Embryonic facial prominence (tissue), 1 donor: ENCODE measurements around the gene ASXL2.
"Not testable (repeated sequence)": the region's sequence is repeated elsewhere in the genome, so short reads cannot be mapped to it uniquely, and the experiment has no call there.

Experiments
- DNase-seq: peaks from one replicate; pipeline ENCODE4 v3.0.0-alpha.2; 2016; ENCODE audit errors: extremely low spot score

ASXL2 gene

DNA sequence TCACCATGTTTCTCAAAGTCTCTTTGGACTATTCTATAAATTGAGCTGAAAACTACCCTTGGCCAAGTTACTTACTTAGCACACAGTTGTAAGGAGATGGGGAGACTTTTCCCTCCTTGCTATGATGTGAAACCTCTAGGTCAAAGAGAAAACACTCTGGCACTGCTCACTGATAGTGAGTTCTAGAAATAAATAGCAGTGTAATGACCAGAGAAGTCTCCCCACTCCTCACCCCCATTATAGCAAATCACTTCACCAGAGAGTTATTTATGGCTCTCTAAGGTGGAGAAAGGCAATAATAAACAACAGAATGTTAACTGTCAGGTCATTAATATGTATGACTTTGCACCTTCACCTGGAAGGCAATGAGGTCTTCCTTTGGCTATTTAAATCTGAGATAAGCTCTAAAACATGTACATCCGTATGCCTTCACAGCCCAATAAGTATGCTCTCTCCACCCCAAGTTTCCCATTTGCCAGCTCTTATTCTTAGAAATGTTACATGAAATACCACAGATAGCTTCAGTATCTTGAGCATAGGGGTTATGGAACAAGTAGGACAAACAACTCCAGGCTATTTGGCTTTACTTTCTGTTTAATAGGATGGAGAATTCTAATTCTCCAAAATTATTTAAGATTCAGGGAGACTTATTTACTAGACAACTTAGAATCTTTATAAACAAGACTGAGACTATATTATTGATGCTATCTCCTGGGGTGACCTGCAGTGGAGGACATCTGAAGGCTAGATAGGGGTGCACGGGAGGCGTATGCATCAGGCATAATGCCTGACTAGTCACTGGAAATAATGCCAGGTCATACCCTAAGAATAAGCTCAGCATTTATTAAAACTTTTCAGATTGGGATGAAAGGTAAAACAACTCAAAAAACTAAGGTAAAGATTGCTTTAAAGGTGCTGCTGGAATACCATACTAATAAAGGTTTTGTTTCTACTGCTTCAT lies 139.6 kb downstream of the ASXL2 start:
- DNase-seq = no peak

DNA sequence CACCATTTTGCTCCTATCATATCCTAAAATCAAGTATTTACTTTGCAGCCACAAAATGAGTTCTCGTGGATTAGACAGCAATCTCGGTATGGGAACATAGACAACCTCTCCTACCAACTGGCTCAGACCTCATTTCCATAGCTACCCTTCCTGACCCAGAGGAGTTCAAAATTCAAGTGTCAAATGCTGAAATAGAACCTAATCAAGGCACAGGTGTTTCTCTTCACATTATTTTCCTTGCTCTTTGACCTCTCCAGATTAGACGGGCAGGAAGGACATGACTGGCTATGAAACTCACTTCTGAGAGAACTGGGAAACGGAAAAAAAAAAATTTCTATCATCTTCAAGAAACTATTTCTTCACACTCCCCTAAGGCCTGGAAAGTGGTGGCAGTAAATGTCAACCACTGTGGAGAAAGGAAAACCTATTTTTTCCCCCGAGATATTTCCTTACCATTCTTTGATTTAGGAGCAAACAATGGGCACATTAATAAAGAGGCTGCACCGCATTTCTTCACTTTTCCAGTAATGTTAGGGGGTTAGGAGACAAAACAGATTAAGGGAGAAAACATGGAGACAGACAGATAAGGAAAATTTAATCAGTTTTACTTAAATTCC lies 141.3 kb downstream of the ASXL2 start:
- no peak for DNase-seq

DNA sequence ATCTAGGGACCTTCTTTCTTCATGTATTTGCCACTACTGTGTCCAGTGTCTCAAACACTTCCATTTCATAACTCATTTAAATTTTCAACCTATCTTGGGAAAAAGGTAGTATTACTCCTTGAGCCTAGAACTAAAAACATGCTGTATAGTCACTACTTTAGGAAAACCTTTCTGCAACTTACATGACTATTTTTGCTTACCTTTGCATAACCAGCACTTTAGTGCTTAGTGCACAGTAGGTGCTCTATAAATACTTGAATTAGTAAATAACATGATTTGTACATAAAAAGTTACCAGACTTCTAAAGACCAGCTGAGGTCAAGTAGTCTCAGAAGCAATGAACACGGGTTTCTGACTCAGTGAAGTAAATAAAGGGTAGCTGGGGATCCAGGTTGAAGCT lies 142.5 kb downstream of the ASXL2 start:
- DNase-seq = no peak

DNA sequence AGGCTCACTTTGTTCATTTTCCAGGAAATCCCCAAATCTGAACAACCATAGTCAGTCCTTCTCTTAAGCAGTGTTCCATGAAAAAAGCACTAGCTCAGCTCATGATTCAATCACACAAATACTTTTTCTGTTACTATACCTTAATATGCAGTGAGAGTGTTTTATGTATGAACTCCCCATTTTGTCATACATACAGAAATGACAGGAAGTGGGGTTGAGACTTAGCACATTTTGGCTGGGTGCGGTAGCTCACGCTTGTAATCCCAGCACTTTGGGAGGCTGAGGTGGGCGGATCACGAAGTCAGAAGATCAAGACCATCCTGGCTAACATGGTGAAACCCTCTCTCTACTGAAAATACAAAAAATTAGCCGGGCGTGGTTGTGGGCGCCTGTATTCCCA lies 149.7 kb downstream of the ASXL2 start:
- DNase-seq = no peak

DNA sequence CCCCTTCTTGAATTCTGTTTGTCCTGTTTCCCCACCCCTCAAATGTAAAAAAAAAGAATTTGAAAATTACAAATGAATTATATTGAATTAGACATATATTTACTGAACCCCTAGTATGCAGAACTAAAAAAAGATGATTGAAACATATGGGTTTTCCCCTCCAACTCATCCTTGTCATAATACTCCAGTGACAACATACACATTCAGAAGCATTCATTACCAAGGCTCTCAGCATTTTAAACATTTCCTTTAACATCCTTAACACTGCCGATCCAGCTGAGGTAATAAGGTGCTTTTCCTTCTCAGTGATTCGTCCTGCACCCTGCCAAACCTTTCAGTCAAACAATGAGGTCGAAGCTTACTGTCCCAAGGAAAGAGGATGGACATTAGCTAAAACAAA lies 151.8 kb downstream of the ASXL2 start:
- DNase-seq = no peak

DNA sequence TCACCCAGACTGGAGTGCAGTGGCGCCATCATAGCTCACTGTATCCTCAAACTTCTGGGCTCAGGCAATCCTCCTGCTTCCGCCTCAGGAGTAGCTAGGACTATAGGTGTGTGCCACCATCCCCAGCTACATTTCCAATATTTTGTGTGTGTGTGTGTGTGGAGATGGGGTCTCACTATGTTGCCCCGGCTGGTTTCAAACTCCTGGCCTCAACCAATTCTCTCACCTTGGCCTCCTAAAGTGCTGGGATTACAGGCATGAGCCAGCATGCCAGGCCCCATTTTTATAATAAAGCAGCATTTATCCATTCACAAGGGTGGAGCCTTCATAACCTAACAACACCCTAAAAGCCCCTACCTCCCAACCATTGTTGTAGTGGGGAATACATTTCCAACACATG lies 152.4 kb downstream of the ASXL2 start:
- no peak for DNase-seq

DNA sequence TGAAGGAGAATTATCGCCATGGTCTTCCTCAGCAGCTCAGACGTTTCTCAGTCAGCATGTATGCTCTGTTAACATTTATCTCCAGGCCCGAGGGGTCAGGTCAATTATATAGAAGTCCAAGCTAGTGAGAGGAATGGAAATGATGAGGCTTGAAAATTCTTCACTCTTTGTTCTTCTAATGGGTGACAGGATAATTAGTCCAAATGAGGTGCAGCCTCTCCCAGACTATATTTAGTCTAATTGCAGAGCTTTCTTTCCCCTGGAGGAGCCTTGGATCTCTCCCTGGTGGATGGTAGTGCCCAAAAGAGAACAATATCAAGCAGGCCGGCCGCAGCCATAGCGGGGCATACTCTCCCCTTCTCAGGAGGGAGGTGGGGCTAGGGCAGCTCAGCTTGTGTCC lies 153.5 kb downstream of the ASXL2 start:
- no peak for DNase-seq

DNA sequence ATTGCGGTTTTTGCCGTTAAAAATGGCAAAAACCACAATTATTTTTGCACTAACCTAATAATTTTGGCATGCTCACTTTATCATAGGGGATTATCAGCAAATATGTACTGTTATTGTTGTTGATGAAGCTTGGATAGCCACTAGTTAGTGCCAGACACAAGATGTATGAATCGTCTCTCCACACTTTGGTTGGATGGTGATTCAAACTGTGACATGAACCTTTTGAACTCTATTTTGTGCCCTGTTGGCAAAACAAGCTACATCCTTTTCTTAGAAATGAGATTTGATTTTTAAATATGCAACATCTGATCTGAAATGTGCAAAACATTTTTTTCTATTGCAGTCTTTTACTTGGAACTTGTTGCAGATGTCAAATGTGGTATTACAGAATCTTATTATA lies 156.1 kb downstream of the ASXL2 start:
- DNase-seq = no peak

DNA sequence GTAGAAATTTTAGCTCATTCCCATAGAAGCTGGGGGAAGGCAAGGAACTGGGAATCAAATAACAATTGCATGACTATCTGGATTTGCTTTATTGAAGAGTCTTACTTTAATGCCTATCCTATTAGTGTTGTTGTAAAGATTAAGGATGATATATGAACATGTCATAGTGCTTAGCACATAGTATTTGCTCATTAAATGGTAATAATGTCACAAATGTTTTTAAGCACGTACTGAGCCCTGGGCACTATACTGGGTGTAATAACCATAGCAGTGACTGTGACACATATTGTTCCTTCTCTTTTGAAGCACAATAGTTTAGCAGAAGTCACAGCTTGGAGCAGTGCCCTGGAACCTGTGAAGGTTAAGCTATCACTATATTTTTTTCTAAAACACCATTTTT lies 157.7 kb downstream of the ASXL2 start:
- DNase-seq = no peak

DNA sequence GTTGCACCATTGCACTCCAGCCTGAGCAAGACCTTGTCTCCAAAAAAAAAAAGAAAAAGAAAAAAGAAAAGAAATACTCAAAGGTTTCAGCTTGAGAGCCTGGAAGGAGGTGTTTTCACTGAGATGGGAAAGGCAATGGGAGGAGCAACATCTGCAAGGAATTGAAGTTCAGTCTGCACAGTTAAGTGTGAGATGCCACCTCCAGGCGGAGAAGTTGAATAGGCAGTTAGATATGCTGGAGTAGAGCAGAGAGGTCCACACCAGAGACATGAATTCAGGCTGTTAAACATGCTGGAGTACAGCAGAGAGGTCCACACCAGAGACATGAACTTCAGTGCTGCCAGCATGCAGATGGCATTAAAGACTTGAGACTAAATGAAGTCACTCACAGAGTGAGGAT lies 163.5 kb downstream of the ASXL2 start:
- DNase-seq = no peak

DNA sequence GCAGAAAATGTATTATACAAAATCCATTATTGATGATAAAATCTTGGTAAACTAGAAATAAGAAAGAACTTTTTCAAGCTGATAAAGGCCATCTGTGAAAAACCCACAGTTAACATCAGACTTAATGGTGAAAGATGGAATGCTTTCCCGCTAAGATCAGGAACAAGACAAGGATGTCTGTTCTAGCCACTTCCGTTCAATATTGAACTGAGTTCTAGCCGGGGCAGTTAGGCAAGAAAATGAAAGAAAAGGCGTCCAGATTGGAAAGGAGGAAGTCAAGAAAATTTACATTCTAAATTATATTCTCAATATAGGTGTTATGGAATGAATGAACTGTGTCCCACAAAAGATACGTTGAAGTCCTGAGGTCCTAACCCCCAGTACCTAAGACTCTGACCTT lies 165.8 kb downstream of the ASXL2 start:
- DNase-seq = no peak

DNA sequence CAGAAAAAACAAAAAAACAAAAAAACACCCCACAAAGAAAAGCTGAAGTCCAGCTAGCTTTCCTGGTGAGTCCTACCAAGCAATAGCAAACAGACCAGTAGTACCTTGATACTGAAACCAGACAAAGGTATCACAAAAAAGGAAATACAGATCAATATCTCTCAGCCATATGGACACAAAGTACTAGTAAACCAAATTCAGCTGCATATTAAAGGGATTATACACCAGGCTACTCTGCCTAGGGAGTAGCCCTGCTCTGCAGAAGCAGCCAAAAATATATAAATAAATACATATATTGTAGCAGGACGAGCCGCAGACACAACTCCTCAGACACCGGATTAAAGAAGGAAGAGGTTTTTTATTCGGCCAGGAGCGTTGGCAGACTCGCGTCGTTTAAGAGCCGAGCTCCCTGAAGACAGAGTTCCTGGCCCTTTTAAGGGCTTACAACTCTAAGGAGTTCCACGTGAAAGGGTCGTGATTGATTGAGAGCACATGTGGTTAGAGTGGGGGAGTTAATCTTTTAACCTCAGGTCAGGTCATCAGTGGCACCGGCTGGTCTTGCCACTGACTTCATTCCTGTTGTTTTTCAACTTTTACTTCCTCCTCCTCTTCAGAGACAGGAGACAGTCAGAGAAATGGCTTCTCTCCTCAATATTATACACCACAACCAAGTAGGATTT lies 166.5 kb downstream of the ASXL2 start:
- no peak for DNase-seq

DNA sequence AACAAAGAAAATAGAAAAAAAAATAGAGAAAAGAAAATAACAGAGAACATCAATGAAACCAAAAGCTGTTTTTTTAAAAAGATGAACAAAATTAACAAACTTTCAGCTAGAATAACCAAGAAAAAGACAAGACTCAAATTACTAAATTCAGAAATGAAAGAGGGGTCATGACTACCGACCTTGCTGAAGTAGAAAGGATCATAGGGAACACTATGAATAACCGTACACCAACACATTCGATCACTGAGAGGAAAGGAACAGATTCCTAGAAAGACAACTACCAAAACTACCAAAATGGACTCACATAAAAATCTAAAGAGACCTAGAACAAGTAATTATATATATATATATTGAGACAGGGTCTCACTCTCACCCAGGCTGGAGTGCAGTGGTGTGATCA lies 167.5 kb downstream of the ASXL2 start:
- no peak for DNase-seq

DNA sequence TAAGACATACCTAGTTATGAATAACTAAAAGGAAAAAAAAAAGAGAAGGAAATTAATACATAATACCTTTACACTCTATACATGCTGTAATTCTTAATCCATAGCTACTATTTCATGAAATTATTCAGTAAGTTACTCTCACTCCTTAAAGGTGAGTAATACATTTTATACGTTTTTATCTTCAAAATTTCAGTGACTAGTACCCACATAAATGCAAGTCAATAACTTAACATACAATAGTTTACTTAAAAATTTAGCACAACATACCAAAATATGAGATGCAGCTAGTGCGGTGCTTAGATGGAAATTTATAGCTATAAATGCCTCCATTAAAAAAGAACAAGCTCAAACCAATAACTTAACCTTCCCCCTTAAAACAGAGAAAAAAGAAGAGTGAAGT lies 168.9 kb downstream of the ASXL2 start:
- no peak for DNase-seq

DNA sequence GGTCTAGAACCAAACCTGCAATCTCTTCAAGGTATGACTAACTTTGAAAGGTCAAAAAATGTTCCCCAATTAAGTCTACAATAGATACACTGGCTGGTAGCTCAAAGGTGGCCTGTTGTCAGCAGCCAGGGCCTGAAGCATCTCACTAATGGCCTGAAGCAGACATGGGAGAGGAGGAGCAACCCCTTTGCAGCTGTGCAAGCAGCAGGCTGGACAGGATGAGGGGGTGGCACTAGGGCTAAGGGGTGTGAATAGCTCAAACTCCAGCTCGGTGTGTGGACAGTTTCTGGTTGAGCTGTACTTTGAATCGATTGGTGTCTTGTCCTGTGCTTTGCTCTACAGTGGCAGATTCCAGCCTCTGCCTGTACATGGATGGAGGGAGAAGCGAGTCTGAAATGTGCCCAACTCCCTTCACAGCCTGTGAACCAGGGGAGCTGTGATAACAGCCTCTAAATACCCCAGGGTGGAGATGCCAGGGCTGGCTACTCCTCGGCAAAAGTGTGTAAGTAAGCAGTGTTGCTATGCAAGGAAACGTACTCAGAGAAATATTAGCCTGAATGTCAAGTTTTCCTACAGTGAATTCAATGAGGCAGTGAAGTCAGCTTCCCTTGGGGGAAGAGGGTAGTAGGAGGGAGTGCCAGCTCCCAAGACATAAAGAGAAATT lies 170.2 kb downstream of the ASXL2 start:
- no peak for DNase-seq

DNA sequence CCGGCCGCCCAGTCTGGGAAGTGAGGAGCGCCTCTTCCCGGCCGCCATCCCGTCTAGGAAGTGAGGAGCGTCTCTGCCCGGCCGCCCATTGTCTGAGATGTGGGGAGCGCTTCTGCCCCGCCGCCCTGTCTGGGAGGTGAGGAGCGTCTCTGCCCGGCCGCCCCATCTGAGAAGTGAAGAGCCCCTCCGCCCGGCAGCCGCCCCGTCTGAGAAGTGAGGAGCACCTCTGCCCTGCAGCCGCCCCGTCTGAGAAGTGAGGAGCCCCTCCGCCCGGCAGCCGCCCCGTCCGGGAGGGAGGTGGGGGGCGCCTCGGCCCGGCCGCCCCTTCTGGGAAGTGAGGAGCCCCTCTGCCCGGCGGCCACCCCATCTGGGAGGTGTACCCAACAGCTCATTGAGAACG lies 172.7 kb downstream of the ASXL2 start:
- not testable (repeated sequence) for DNase-seq

DNA sequence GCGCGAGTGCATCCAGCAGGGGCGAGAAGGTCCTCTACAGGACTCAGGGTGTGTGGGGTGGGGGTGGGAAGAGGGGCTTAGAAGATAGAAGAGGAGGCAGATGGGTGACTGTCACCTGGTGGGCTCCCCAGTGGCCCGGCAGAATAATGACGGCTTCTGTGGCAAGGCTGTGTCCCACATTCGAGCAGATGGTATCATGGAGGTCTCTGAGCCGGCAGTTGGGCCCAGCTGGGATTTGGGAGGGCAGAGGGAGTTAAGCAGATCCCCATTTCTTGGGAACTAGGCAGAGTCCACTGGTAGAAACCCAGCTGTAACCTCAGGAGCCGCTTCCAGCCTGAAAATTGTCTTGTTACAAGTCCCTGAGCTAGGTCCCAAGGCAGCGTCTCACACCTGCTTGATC lies 176.5 kb downstream of the ASXL2 start:
- DNase-seq = no peak

DNA sequence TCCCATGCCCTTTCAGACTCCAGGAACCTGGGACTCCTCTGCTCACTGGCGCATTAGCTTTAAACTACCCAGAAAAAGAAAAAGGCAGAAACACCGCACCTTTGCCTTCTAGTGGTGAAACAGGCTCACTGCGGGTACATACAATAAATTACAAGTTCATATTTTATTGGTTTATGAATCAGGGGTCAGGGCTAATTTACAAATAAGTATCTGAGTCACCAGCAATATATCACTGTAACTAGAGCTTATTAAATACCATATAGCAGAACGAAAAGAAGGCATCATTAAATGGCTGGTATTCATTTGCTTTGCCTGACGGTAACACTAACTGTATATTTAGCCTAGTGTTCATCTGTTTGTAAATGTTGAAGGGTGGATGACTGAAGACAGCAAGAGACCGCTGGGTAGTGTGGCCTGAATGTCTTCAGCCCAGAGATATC lies 178.0 kb downstream of the ASXL2 start:
- no peak for DNase-seq

DNA sequence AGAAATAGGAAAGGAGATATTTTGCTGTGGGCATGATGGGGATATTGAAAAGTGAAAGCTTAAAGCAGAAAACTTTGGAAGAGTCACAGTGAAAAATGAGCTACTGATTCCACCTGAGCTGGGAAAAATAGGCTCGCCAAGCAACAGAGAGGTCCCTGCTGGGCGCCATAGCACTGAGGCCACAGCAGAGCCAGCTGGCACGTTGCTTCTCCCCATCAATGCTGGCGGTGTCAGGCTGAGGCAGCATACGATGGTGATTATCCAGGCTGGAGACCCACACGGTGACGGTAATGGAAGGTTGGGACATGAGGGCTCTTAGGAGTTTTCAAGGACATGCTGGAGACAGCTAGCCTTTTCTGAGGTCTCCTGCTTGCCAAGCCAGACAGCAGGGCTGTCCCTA lies 179.1 kb downstream of the ASXL2 start:
- DNase-seq = no peak

DNA sequence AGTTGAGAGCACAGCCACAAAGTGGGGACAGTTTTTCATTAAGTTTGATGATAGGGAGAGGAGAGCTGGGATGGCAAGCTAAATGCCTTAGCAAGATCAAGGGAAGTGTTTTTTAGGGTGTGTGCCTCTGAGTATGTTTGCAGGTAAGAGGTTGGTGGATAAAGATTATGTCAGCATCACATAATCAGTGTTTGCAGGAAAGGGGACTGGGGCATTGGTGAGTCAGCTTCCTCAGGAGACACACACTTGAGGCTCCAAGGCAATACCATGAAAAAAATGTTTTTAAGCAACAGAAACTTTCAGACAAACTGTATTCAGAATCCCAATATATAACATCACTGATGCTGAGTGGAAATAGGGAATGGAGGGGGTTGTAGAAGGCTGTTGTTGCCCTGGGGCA lies 179.5 kb downstream of the ASXL2 start:
- no peak for DNase-seq

DNA sequence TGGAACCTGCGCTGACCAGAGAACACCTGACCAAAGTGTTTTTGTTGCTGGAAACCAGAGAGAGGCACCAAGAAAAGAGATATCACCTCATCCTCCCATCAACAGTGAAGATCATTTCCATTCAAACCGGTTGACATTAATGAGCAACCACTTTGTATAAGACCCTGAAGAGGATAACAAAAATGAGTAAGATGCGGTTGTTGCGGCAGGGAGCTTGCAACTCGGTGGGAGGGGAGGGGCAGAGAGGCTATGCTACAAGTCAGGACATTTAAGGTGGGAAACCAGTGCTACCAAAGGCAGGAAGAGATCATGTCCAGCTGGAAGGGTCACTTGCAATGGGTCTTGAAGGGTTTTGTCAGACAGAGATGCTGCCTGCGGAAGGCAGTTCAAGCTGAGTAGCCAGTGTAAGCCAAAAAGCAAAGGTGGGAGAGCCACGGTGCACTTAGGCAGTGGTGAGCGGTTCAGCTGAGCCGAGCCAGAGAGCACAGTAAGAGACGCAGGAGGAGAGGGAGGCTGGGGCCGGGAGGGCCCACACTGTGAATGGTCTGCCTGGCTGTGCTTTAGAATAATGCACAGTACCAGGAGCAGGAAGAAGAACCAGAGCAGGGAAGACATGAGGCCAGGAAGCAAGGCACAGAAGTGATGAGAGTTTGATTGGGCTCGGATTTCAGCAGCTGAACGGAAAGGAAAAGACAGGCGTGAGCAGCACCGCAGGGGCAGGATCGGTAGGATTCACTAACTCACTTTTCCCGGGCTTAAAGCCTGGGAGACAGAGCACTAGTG lies 180.5 kb downstream of the ASXL2 start:
- DNase-seq = no peak
